HL-60 (cell line): ENCODE results near the gene TERT.

Experiments
- CTCF ChIP-seq: IDR thresholded peaks from one replicate; pipeline ENCODE4 v1.5.1; 2011; ENCODE audit warnings: low read length, control low read depth, inconsistent platforms; ENCODE audit not compliant: insufficient read depth
- POLR2AphosphoS5 ChIP-seq: IDR thresholded peaks from 2 replicates; pipeline ENCODE4 v1.6.1; 2012; ENCODE audit warnings: low read depth
- SPI1 ChIP-seq: IDR thresholded peaks from 2 replicates; pipeline ENCODE4 v1.6.1; 2012; ENCODE audit warnings: low read depth, mild to moderate bottlenecking, borderline replicate concordance
- TF ChIP-seq, protein P1 (sequence below): IDR thresholded peaks from 2 replicates; pipeline ENCODE4 v1.6.1; 2012; ENCODE audit warnings: low read depth; ENCODE audit not compliant: insufficient replicate concordance

DNA sequence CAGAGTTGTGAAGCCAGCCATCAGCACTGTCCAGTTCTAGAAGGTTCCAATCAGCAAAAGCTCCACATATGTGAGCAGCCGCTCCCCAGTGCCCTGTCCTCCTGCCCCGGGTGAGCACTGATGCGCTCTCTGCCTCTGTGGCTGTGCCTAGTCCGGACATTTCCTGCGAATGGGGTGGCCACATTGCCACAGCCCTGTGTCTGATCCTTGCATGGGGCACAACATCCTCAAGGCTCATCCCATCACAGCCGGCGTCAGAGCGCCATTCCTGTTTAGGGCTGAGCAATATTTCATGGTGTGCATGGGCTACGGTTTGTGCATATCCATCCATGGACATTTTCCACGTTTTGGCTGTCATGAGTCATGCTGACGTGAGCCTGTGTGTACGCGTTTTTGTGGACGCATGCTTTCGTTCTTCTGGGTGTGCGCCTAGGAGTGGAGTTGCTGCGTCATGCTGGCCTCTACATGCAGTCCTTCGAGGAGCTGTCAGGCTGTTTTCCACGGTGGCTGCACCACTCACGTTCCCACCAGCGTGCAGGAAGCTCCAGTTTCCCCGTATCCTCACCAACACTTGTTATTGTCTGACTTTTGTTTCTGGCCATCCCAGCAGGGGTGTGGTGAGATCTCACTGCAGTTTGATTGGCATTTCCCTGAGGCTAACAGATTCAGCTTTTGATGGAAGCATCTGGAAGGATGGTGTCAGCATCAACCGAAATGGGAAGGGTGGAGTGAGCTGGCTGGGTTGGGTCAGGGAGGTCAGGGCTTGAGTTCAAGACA lies 79.4 kb downstream of the TERT start:
- no peak for TF ChIP-seq CTCF
- TF ChIP-seq, protein P1, sequence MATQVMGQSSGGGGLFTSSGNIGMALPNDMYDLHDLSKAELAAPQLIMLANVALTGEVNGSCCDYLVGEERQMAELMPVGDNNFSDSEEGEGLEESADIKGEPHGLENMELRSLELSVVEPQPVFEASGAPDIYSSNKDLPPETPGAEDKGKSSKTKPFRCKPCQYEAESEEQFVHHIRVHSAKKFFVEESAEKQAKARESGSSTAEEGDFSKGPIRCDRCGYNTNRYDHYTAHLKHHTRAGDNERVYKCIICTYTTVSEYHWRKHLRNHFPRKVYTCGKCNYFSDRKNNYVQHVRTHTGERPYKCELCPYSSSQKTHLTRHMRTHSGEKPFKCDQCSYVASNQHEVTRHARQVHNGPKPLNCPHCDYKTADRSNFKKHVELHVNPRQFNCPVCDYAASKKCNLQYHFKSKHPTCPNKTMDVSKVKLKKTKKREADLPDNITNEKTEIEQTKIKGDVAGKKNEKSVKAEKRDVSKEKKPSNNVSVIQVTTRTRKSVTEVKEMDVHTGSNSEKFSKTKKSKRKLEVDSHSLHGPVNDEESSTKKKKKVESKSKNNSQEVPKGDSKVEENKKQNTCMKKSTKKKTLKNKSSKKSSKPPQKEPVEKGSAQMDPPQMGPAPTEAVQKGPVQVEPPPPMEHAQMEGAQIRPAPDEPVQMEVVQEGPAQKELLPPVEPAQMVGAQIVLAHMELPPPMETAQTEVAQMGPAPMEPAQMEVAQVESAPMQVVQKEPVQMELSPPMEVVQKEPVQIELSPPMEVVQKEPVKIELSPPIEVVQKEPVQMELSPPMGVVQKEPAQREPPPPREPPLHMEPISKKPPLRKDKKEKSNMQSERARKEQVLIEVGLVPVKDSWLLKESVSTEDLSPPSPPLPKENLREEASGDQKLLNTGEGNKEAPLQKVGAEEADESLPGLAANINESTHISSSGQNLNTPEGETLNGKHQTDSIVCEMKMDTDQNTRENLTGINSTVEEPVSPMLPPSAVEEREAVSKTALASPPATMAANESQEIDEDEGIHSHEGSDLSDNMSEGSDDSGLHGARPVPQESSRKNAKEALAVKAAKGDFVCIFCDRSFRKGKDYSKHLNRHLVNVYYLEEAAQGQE, result no peak
- no peak for TF ChIP-seq SPI1
- no peak for TF ChIP-seq POLR2AphosphoS5
